Ammon's horn (tissue), 1 donor: ENCODE data around the gene KLHL7.
A peak's percentile ranks its signal among the peaks of the same experiment; 100 is the strongest.
"Not testable (repeated sequence)": the region's sequence is repeated elsewhere in the genome, so short reads cannot be mapped to it uniquely, and the experiment has no call there.

ENCODE experiments used
- DNase-seq: peaks from one replicate; pipeline ENCODE4 v3.0.0-alpha.2; 2016; ENCODE audit warnings: low spot score

The KLHL7 gene

GRCh38 chr7:23183279-23184012 is 77.9 kb downstream of the KLHL7 start:
- no peak for DNase-seq

GRCh38 chr7:23184291-23184690 is 78.7 kb downstream of the KLHL7 start:
- no peak for DNase-seq

- DNase-seq: peak; percentile 77
These were observed 79.2 kb downstream of the KLHL7 start for GRCh38 chr7:23184709-23185359.

GRCh38 chr7:23185980-23186379 is 80.4 kb downstream of the KLHL7 start:
- DNase-seq: no peak

GRCh38 chr7:23191022-23191421 is 85.4 kb downstream of the KLHL7 start:
- DNase-seq: no peak

- not testable (repeated sequence) for DNase-seq
These were observed 88.2 kb downstream of the KLHL7 start for GRCh38 chr7:23193650-23194227.

GRCh38 chr7:23196306-23196705 is 90.7 kb downstream of the KLHL7 start:
- no peak for DNase-seq

GRCh38 chr7:23197745-23198144 is 92.2 kb downstream of the KLHL7 start:
- not testable (repeated sequence) for DNase-seq

- no peak for DNase-seq
These were observed 94.7 kb downstream of the KLHL7 start for GRCh38 chr7:23200331-23200730.

- DNase-seq: no peak
These were observed 98.7 kb downstream of the KLHL7 start for GRCh38 chr7:23204241-23204640.

GRCh38 chr7:23205577-23205908 is 100.0 kb downstream of the KLHL7 start:
- DNase-seq: no peak

- DNase-seq: no peak
These were observed 100.6 kb downstream of the KLHL7 start for GRCh38 chr7:23205909-23206767.

GRCh38 chr7:23207021-23207420 is 101.4 kb downstream of the KLHL7 start:
- DNase-seq: no peak

- no peak for DNase-seq
These were observed 102.3 kb downstream of the KLHL7 start for GRCh38 chr7:23207884-23208283.

- DNase-seq: no peak
These were observed 102.7 kb downstream of the KLHL7 start for GRCh38 chr7:23208316-23208715.

GRCh38 chr7:23210506-23210905 is 104.9 kb downstream of the KLHL7 start:
- DNase-seq: no peak

GRCh38 chr7:23211589-23211988 is 106.0 kb downstream of the KLHL7 start:
- no peak for DNase-seq

GRCh38 chr7:23212395-23212794 is 106.8 kb downstream of the KLHL7 start:
- no peak for DNase-seq

- no peak for DNase-seq
These were observed 107.3 kb downstream of the KLHL7 start for GRCh38 chr7:23212841-23213240.

GRCh38 chr7:23213755-23214154 is 108.2 kb downstream of the KLHL7 start:
- DNase-seq: no peak

GRCh38 chr7:23214423-23214822 is 108.8 kb downstream of the KLHL7 start:
- DNase-seq: no peak

- DNase-seq: no peak
These were observed 109.4 kb downstream of the KLHL7 start for GRCh38 chr7:23214938-23215337.

- peak; percentile 77 for DNase-seq
These were observed 110.4 kb downstream of the KLHL7 start for GRCh38 chr7:23216021-23216420.
